HG02840 (cell line): ENCODE data around the gene CEP112.

Experiments used
- ATAC-seq: cut with Tn5 transposase; IDR thresholded peaks from one replicate; pipeline ENCODE4 v1.9.1; 2021; ENCODE audit warnings: mild to moderate bottlenecking, moderate library complexity, moderate number of reproducible peaks; ENCODE audit not compliant: unreplicated experiment, low FRiP score

The CEP112 gene

GRCh38 chr17:66002063-66002585, 189.8 kb downstream of the CEP112 start:
- ATAC-seq, result no peak

- no peak for ATAC-seq
These were observed 191.7 kb downstream of the CEP112 start for GRCh38 chr17:66000216-66000615.

GRCh38 chr17:65998675-65999074, 193.3 kb downstream of the CEP112 start:
- ATAC-seq, result no peak

GRCh38 chr17:65994679-65995078, 197.3 kb downstream of the CEP112 start:
- no peak for ATAC-seq

GRCh38 chr17:65994114-65994513, 197.8 kb downstream of the CEP112 start:
- no peak for ATAC-seq

- ATAC-seq, result no peak
These were observed 201.3 kb downstream of the CEP112 start for GRCh38 chr17:65990593-65990992.

- no peak for ATAC-seq
These were observed 203.5 kb downstream of the CEP112 start for GRCh38 chr17:65988451-65988850.

GRCh38 chr17:65987988-65988387, 203.9 kb downstream of the CEP112 start:
- no peak for ATAC-seq

GRCh38 chr17:65985571-65985970, 206.4 kb downstream of the CEP112 start:
- no peak for ATAC-seq

GRCh38 chr17:65984299-65984698, 207.6 kb downstream of the CEP112 start:
- ATAC-seq, result no peak

- ATAC-seq, result no peak
These were observed 213.1 kb downstream of the CEP112 start for GRCh38 chr17:65978871-65979270.

- ATAC-seq, result no peak
These were observed 214.9 kb downstream of the CEP112 start for GRCh38 chr17:65977041-65977440.

- no peak for ATAC-seq
These were observed 216.1 kb downstream of the CEP112 start for GRCh38 chr17:65975878-65976277.

- ATAC-seq, result no peak
These were observed 218.7 kb downstream of the CEP112 start for GRCh38 chr17:65973237-65973636.

GRCh38 chr17:65967372-65967771, 224.6 kb downstream of the CEP112 start:
- no peak for ATAC-seq

- no peak for ATAC-seq
These were observed 225.7 kb downstream of the CEP112 start for GRCh38 chr17:65966072-65966695.

- no peak for ATAC-seq
These were observed 228.8 kb downstream of the CEP112 start for GRCh38 chr17:65963179-65963578.

- no peak for ATAC-seq
These were observed 232.3 kb downstream of the CEP112 start for GRCh38 chr17:65959630-65960029.

- ATAC-seq, result no peak
These were observed 235.1 kb downstream of the CEP112 start for GRCh38 chr17:65956814-65957213.

GRCh38 chr17:65954148-65954449, 237.8 kb downstream of the CEP112 start:
- no peak for ATAC-seq

- no peak for ATAC-seq
These were observed 238.4 kb downstream of the CEP112 start for GRCh38 chr17:65953316-65954147.

- no peak for ATAC-seq
These were observed 239.3 kb downstream of the CEP112 start for GRCh38 chr17:65952586-65952985.
